Hepatocyte (in vitro differentiated cells): ENCODE measurements around the gene TPX2.

Experiments
- EZH2 ChIP-seq: fragments of 200-600 bp; sonication (generic); IDR thresholded peaks from 2 replicates; pipeline ENCODE4 v1.6.1; 2016; ENCODE audit warnings: antibody characterized with exemption, mild to moderate bottlenecking, borderline replicate concordance
- TF ChIP-seq, protein P1 (sequence below): fragments of 200-600 bp; sonication (generic); IDR thresholded peaks from 2 replicates; pipeline ENCODE4 v1.5.1; 2016; ENCODE audit warnings: antibody characterized with exemption, mild to moderate bottlenecking; ENCODE audit not compliant: poor library complexity

DNA sequence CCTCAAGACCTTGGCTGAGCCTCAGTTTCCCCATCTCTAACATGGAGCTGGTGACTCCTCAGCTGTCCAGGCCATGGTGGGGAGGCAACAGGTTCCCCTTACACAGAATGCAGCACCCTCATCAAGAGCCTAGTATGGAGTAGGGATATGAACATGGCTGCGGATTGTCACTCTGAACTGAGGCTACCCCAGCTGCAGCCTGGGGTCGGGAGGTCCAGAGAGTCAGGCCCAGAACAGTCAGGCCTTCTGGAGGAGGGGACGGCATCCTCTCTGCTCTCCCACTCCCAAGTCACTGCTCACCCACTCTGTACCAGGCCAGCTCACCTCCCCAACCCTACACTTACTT, 107.7 kb downstream of the TPX2 start:
- TF ChIP-seq EZH2 = no peak
- TF ChIP-seq, protein P1, sequence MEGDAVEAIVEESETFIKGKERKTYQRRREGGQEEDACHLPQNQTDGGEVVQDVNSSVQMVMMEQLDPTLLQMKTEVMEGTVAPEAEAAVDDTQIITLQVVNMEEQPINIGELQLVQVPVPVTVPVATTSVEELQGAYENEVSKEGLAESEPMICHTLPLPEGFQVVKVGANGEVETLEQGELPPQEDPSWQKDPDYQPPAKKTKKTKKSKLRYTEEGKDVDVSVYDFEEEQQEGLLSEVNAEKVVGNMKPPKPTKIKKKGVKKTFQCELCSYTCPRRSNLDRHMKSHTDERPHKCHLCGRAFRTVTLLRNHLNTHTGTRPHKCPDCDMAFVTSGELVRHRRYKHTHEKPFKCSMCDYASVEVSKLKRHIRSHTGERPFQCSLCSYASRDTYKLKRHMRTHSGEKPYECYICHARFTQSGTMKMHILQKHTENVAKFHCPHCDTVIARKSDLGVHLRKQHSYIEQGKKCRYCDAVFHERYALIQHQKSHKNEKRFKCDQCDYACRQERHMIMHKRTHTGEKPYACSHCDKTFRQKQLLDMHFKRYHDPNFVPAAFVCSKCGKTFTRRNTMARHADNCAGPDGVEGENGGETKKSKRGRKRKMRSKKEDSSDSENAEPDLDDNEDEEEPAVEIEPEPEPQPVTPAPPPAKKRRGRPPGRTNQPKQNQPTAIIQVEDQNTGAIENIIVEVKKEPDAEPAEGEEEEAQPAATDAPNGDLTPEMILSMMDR = no peak
